Left ventricle myocardium inferior (tissue), 1 donor: ENCODE measurements around the gene HSFX3. TPM values are rescaled to one million over a fixed set of nuclear protein-coding genes. Genes with fewer than 3 reads are reported as not detected.
"Not testable (repeated sequence)": the region's sequence is repeated elsewhere in the genome, so short reads cannot be mapped to it uniquely, and the experiment has no call there.

Source experiments
- DNase-seq: peaks from one replicate; pipeline ENCODE4 v3.0.0-alpha.2; 2020
- H3K27ac ChIP-seq: fragments of 200-600 bp; replicated peaks from 2 replicates; pipeline ENCODE4 v1.8.0; 2021
- H3K27me3 ChIP-seq: fragments of 200-600 bp; 2 replicates; pipeline ENCODE4 v1.8.0; 2021; ENCODE audit warnings: low read depth
- H3K36me3 ChIP-seq: fragments of 200-600 bp; 2 replicates; pipeline ENCODE4 v1.8.0; 2021
- H3K4me1 ChIP-seq: fragments of 200-600 bp; 2 replicates; pipeline ENCODE4 v1.8.0; 2021
- H3K4me3 ChIP-seq: fragments of 200-600 bp; 2 replicates; pipeline ENCODE4 v1.8.0; 2021; ENCODE audit warnings: mild to moderate bottlenecking, moderate library complexity
- H3K9me3 ChIP-seq: fragments of 200-600 bp; replicated peaks from 2 replicates; pipeline ENCODE4 v1.8.0; 2021
- intact Hi-C: fragments of 100-400 bp; cut with micrococcal nuclease; formaldehyde crosslinking; loops from one replicate; pipeline ENCODE4 v1.11.0; 2022
- total RNA-seq: library from RNA; stranded (reverse); fragmentation: NEBNext Ultra II Directional; extraction: Animal tissue kit (Norgen Biotek cat#: 25700); gene quantifications from one replicate; pipeline ENCODE4 v1.2.1, GENCODE V29; 2021
- TF ChIP-seq, protein P1 (sequence below): fragments of 200-600 bp; IDR thresholded peaks from 2 replicates; pipeline ENCODE4 v1.8.0; 2021; ENCODE audit warnings: antibody characterized with exemption, mild to moderate bottlenecking, borderline replicate concordance
- donor health status: DM: no; HTN: yes; CAD: no; lungs with severe emphysema.

The HSFX3 gene
- total RNA-seq, 1 donor from 2014 or later, result 0.25 TPM

DNA sequence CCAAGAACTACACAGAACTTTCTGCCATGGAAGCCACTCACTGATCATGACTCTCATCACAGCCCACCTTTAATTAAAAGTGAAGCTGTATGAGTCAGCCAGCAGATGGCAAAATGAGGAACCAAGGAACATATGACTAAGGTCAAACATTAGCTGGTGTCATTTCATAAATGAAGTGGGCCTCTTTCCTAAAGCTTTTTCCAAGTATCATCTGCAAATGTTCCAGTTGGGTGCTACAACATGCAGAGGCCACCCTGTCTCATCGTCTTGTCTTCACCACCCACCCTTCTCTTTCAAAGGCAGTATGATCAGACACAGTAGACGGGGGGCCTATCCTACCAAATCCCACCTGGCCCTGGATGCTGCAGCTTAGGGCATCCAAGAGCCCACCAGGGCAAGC is 18.1 kb downstream of the HSFX3 start:
- TF ChIP-seq, protein P1, sequence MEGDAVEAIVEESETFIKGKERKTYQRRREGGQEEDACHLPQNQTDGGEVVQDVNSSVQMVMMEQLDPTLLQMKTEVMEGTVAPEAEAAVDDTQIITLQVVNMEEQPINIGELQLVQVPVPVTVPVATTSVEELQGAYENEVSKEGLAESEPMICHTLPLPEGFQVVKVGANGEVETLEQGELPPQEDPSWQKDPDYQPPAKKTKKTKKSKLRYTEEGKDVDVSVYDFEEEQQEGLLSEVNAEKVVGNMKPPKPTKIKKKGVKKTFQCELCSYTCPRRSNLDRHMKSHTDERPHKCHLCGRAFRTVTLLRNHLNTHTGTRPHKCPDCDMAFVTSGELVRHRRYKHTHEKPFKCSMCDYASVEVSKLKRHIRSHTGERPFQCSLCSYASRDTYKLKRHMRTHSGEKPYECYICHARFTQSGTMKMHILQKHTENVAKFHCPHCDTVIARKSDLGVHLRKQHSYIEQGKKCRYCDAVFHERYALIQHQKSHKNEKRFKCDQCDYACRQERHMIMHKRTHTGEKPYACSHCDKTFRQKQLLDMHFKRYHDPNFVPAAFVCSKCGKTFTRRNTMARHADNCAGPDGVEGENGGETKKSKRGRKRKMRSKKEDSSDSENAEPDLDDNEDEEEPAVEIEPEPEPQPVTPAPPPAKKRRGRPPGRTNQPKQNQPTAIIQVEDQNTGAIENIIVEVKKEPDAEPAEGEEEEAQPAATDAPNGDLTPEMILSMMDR, result no peak
- Histone ChIP-seq H3K27ac (no peak overlapping the region), H3K4me1 (no peaks in the 10 kb centered on the region), H3K36me3 (no peaks in the 10 kb centered on the region), H3K9me3 (no peaks in the 10 kb centered on the region), H3K27me3 (no peaks in the 10 kb centered on the region), H3K4me3 (no peak overlapping the region)
- DNase-seq, result no peak
- intact Hi-C loops, result no loop called here

DNA sequence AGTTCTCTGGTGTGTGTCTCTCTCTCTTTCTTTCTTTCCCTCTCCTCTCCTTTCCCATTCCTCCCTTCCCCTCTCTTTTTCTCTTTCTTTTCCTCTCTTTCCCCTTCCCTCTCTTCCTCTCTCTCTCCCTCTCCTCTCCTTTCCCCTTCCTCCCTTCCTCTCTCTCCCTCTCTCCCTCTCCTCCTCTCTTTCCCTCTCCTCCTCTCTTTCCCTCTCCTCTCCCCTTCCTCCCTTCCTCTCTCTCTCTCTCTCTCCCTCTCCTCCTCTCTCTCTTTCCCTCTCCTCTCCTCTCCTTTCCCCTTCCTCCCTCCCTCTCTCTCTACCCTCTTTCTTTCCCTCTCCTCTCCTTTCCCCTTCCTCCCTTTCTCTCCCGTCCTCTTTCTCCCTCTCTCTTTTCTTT is 21.3 kb downstream of the HSFX3 start:
- H3K9me3 ChIP-seq, result no peaks in the 10 kb centered on the region
- H3K27ac ChIP-seq, result no peak overlapping the region
- no peaks in the 10 kb centered on the region for H3K36me3 ChIP-seq
- TF ChIP-seq, protein P1, result no peak
- intact Hi-C loops, result no loop called here
- H3K4me1 ChIP-seq, result peaks cover 5% of the 10 kb centered on the region
- H3K27me3 ChIP-seq, result no peaks in the 10 kb centered on the region
- no peak for DNase-seq
- H3K4me3 ChIP-seq, result no peak overlapping the region

DNA sequence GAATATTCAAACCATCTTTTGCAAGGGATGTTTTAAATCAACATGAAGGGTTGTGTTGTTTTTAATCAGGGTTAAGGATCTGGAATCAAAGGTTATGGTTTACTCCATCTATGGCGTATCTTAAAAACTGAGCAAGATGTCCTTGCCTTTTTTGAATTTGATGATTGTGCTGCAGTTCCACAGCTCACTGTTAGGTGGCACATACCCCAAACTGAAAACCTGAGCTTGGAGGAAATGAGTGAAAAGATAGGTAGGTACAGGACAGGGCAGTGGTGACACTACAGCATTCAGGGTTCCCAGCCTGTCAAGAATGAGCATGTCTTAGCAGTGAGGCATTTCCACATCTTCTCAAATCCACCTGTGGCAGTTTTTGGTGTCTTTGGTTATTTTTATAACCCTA is 22.0 kb downstream of the HSFX3 start:
- intact Hi-C loops, result no loop called here
- peaks cover 9% of the 10 kb centered on the region for H3K4me1 ChIP-seq
- H3K4me3 ChIP-seq, result no peak overlapping the region
- no peak for DNase-seq
- H3K36me3 ChIP-seq, result no peaks in the 10 kb centered on the region
- TF ChIP-seq, protein P1, result peak; percentile 58
- no peaks in the 10 kb centered on the region for H3K9me3 ChIP-seq
- H3K27ac ChIP-seq, result no peak overlapping the region
- no peaks in the 10 kb centered on the region for H3K27me3 ChIP-seq

DNA sequence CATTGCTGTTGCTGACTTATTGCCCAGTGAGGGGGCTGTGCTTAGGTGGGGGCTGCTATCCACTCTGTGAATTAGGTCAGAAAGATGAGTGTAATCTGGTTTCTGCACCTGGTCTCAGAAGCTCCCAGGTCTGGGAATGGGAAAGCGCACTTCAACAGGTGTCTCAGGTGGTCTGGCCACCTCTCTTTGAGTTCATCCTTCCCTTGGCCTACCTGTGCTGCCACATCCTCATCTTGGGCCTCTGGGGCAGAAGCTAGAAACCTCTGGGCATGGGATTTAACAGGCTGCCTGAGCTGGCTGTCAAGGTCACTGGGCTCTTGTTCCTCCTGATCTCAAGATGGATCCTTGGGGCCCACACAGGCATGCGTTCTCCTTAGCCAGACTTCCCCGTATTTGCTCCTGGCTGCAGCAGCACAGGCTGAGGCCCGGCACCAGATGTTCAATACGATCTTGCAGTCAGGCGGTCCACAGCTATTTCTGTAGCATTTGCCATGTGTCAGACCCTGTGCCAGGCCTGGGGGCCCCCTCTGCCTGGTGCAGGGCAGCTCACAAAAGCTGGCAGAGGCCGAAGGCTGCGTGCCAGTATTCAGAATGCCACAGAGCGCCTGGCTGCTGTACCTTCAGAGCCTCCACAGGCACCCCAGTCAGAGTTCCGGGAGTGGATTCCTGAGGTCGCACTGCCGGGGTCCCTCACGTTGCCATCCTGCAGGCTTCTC is 23.2 kb downstream of the HSFX3 start:
- H3K4me3 ChIP-seq, intact Hi-C loops, H3K36me3 ChIP-seq, DNase-seq, H3K4me1 ChIP-seq, H3K27me3 ChIP-seq, H3K9me3 ChIP-seq: not testable (repeated sequence)
- H3K27ac ChIP-seq, result peak overlapping the region; percentile 83

DNA sequence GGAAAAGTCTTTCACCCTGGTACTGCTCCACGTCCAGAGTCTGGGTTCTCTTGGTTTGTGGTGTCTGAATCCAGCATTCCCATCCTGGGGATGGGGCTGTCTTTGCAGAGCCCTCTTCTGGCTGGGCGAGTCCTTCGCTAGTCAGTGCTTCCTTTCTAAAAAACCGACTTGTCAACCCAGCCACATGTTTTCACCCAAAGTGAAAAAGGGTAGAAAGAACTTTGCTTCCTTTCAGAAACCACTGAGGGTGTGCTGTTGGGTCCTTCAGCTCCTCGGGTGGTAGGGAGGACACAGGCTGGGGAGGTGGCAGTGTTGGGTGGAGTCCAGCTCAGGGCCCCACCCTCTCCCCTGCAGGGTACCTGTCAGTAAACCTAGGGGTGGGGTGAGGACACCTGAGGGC is 23.8 kb downstream of the HSFX3 start:
- intact Hi-C loops, H3K4me3 ChIP-seq, DNase-seq, H3K36me3 ChIP-seq, H3K9me3 ChIP-seq, H3K4me1 ChIP-seq, H3K27me3 ChIP-seq: not testable (repeated sequence)
- H3K27ac ChIP-seq, result peak overlapping the region; percentile 83

DNA sequence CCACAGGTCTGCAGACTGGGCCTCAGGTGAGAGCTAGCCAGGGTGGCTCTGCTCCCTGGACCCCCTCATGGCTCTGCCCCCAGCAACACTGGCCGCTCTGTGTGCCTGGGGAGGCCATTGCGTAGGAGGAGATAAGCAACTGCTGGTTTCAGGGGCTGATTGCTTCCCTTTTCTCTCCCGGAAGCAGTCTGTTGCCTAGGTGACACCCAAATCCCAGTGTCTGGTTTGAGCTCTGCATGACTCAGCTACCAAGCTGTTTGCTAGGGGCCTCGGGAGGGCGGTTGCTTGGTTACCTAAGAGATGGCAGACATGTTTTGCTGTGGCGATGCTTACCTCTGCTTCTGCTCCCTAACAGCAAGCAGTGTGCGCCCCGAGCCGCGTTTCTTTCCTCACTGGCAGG is 24.3 kb downstream of the HSFX3 start:
- DNase-seq, H3K27me3 ChIP-seq, intact Hi-C loops, H3K4me1 ChIP-seq, H3K36me3 ChIP-seq, H3K4me3 ChIP-seq, H3K9me3 ChIP-seq: not testable (repeated sequence)
- H3K27ac ChIP-seq, result peak overlapping the region; percentile 83

DNA sequence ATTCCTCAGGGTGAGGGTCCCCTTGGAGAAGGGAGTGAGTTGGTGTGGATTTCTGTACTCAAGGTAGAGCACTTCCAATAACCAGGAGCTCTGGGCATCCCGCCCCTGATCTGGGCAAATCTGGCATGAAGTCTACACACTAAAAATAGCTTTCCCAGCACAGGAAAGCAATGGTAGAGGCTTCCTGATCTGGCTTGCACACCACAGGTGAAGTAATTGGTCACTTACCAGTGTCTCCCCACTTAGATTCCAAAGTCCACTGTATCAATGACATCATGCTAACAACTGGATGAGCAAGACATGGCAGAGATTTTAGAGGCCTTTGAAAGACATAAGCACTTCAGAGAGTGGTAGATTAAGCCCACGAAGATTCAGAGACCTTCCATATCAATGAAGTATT is 26.8 kb downstream of the HSFX3 start:
- Histone ChIP-seq H3K27me3 (no peaks in the 10 kb centered on the region), H3K27ac (no peak overlapping the region), H3K4me3 (no peak overlapping the region), H3K4me1 (peaks cover 9% of the 10 kb centered on the region), H3K36me3 (no peaks in the 10 kb centered on the region), H3K9me3 (no peaks in the 10 kb centered on the region)
- TF ChIP-seq, protein P1, result no peak
- intact Hi-C loops, result no loop called here
- DNase-seq, result no peak
